ENCODE measurements around the gene PI4KB. TPM values are rescaled to one million over a fixed set of nuclear protein-coding genes. Genes with fewer than 3 reads are reported as not detected.

Gene PI4KB
- total RNA-seq, 3 donors from 2014 or later: 50.9 to 60.2 (median 57.8) TPM

DNA sequence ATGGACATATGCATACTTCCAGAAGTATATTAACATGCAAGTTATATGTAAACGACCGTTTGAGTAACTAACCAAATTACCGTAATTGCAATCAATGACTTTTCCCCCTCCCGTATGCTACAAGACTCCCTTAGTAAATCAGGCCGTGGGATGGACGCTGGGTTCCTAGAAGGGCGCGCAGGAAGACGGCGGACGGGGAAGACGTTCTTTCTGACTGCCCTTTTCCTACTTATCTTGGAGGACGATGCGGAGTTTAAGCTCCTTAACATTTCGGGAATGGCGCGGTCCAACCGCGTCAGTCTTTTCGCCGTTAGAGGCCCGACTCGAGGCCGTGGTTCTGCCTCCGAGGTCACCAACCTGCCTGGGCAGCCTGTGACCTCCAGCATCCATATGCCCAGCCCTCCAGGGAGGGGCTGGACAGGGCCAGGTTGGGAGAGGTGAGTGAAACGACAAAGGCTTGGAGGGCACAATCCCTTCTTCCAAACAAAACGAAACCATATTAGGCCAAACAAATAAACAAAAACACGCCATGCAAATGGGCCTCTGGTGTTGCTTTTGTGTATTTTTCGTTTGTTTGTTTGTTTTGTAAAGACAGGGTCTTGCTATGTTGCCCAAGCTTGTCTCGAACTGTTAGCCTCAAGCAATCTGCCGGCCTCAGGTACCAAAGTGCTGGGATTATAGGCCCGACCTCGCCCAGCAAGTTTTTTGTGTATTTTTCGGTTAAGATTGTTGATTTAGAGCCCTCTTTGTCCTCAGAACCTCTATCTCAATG, 873 bp upstream of the PI4KB start:
- peaks cover 29% of the 10 kb centered on the region for H3K4me1 Mint-ChIP-seq (ENCODE audit: low read depth)
- DNase-seq (no peak), ATAC-seq (peak; percentile 15 to 25)
- H3K4me3 Mint-ChIP-seq: peak overlapping the region; percentile 95
- H3K9me3 Mint-ChIP-seq: no peaks in the 10 kb centered on the region
- peaks cover 4% of the 10 kb centered on the region for H3K36me3 Mint-ChIP-seq (ENCODE audit: insufficient read depth)
- H3K27me3 Mint-ChIP-seq (ENCODE audit: low read depth): no peaks in the 10 kb centered on the region

DNA sequence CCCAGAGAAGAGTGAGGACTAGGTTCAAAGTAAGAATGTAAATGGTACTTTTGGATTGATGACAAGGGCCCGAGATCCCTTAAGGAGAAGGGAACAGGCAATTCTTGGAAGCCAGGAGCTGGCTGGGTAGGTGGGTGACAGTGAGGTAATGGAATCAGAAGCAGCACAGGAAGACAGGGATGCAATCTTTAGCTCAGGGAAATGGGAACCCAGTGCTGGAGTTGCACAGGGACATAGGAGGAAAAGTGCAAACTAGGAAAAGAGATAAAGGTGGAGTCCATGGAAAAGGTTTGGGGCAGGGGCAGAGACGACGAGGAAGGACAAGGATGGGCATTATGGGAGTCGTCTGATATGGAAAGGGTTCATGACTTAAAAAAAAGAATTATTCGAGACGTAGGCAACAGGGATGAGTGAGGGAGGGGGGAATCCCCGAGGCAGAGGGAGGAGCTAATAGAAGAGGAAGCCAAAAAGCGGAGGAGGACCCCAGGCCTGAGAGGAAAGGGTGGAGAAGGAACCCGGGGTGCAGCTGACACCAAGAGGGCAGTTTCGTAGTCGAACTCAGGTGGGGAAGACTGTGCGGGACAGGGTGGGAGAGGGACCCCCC, 495 bp downstream of the PI4KB start:
- DNase-seq: peak; percentile 53
- H3K36me3 Mint-ChIP-seq (ENCODE audit: insufficient read depth): peaks cover 11% of the 10 kb centered on the region
- H3K27me3 Mint-ChIP-seq (ENCODE audit: low read depth): no peaks in the 10 kb centered on the region
- H3K4me1 Mint-ChIP-seq (ENCODE audit: low read depth): peaks cover 38% of the 10 kb centered on the region
- ATAC-seq: peak; percentile 64 to 65
- H3K4me3 Mint-ChIP-seq: peak overlapping the region; percentile 95
- H3K9me3 Mint-ChIP-seq: no peaks in the 10 kb centered on the region

DNA sequence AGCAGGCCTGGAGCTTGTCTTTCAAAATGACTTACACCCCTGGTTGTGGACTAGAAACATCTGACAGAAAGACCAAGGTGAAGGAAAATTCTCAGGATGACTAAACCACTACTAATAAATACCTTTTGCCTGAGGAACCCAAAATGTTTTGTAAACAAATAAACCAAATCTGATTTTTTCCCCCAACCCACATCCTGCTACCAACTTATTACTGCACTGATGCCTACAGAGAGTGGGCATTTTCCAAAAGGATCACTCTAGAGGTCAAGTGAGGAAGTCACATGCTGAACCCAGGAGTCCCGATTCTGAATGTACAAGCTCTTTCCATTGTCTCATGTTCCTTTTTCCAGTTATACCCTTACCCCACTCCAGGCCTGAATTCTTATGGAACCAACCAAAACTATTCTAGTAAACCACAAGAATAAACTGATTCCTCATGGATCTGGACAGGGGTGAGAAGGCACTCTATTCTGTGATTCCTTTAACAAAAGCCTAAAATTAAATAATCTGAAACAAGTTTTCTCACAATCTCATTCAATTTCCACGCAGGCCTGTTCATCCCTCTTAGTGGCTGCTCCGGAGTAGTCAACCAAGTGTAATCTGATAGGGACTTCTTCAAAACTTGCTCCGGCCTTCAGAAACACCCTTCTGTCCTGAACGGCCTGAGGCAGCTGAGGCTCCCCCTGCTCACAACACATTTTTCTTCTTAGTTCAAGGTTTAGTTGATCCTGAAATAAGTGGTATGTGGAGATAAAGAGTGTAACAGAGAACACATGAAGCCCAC, 1.4 kb downstream of the PI4KB start:
- ATAC-seq: no peak
- DNase-seq: no peak
- H3K36me3 Mint-ChIP-seq (ENCODE audit: insufficient read depth): peaks cover 11% of the 10 kb centered on the region
- no peaks in the 10 kb centered on the region for H3K9me3 Mint-ChIP-seq
- no peaks in the 10 kb centered on the region for H3K27me3 Mint-ChIP-seq (ENCODE audit: low read depth)
- peaks cover 41% of the 10 kb centered on the region for H3K4me1 Mint-ChIP-seq (ENCODE audit: low read depth)
- H3K4me3 Mint-ChIP-seq: peak overlapping the region; percentile 95

DNA sequence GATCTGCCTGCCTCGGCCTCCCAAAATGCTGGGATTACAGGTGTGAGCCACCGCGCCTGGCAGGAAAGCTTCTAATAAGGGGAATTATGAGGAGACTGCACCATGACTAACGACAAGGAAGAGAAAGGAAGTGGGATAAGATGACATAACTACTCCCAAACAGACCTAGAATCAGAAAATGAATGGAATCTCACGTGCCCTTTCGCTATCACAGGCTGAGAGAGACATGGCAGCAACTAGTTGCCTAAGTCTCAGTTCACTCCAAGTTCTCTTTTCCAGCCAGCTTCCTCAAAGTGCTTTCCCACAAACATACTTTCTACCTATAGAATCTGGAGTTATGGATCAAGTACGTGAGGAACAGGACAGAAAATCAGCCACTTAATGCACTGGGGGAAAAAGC, 2.0 kb downstream of the PI4KB start:
- Mint-ChIP-seq H3K9me3 (no peaks in the 10 kb centered on the region), H3K27me3 (ENCODE audit: low read depth) (no peaks in the 10 kb centered on the region), H3K4me3 (peak overlapping the region; percentile 95), H3K4me1 (ENCODE audit: low read depth) (peaks cover 47% of the 10 kb centered on the region), H3K36me3 (ENCODE audit: insufficient read depth) (peaks cover 17% of the 10 kb centered on the region)
- ATAC-seq: no peak
- DNase-seq: no peak

DNA sequence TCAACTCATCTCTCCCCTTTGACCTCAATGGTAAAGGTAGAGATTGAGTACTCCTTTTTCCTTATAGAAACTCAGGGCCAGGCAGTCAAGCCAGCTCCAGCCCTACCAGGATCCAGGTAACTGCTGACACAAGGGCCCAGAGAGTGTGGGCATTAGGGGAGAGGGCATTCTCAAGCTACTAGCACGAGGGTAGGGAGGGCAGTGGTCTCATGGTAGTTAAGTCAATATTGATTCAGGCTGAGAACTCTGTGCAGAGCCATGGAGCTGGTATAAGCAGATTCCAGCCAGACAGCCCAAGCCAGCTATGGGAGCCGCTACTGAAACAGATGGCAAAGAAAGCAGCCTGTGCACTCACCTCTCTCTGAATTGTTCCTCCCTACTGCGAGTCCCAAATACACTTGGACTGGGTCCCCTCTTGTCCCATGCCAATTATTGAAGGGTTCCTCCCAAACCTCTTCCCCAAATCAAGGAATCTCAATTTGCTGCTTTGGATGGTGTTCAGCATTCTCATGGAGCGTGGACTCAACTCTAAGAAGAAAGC, 2.8 kb downstream of the PI4KB start:
- DNase-seq (no peak), ATAC-seq (no peak)
- H3K9me3 Mint-ChIP-seq: no peaks in the 10 kb centered on the region
- H3K4me1 Mint-ChIP-seq (ENCODE audit: low read depth): peaks cover 48% of the 10 kb centered on the region
- peaks cover 18% of the 10 kb centered on the region for H3K36me3 Mint-ChIP-seq (ENCODE audit: insufficient read depth)
- H3K27me3 Mint-ChIP-seq (ENCODE audit: low read depth): no peaks in the 10 kb centered on the region
- peak overlapping the region; percentile 17 for H3K4me3 Mint-ChIP-seq

DNA sequence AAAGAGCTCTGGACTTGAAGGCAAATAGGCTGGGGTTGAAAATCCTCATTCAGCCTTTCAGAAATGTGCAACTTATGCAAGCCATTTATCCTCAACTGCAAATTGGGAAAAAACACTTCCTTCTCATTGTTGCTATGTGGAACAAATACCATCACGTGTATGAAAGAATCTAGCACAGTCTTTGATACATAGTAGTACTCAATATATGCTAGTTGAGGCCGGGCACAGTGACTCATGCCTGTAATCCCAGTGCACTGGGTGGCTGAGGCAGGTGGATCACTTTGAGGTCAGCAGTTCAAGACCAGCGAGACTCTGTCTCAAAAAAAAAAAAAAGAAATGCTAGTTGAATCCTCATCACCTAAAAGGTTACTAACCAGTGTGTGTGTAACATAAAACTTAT, 8.2 kb downstream of the PI4KB start:
- DNase-seq: no peak
- Mint-ChIP-seq H3K36me3 (ENCODE audit: insufficient read depth) (peaks cover 38% of the 10 kb centered on the region), H3K9me3 (no peaks in the 10 kb centered on the region), H3K27me3 (ENCODE audit: low read depth) (no peaks in the 10 kb centered on the region), H3K4me1 (ENCODE audit: low read depth) (peaks cover 32% of the 10 kb centered on the region), H3K4me3 (no peak overlapping the region)
- ATAC-seq: no peak

DNA sequence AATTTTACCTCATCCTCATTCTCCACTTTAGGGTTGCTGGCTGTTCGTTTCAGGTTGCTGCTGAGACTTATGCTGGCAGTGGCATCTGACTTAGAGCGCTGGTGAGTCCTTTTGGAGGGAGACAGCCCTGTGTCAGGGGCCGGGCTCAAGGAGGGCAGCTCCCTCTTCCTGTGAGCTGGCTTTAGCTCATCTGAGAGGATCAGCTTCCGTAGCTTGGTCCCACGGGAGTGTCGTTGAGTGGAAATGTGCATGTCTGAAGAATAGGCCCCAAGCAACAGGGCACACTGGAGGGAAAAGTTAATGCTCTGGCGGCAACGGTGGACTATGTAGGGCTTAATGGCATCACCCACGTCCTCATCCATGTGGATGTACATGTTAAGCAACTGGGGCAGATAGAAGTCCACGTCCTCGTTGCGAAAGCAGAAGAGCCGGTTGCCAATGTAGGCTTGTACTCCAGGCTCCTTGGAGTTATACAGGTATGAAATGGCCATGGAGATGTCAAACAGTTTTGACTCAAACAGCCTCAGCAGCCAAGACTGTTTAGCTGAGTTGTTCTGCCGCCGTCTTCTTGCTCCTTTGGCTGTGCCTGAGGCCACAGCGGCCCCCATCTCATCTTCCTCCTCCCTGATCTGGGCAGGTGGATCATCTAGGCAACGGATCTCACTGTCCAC, 11.5 kb downstream of the PI4KB start:
- DNase-seq (no peak), ATAC-seq (no peak)
- no peak overlapping the region for H3K4me3 Mint-ChIP-seq
- H3K4me1 Mint-ChIP-seq (ENCODE audit: low read depth): peaks cover 49% of the 10 kb centered on the region
- no peaks in the 10 kb centered on the region for H3K9me3 Mint-ChIP-seq
- peaks cover 36% of the 10 kb centered on the region for H3K36me3 Mint-ChIP-seq (ENCODE audit: insufficient read depth)
- no peaks in the 10 kb centered on the region for H3K27me3 Mint-ChIP-seq (ENCODE audit: low read depth)

DNA sequence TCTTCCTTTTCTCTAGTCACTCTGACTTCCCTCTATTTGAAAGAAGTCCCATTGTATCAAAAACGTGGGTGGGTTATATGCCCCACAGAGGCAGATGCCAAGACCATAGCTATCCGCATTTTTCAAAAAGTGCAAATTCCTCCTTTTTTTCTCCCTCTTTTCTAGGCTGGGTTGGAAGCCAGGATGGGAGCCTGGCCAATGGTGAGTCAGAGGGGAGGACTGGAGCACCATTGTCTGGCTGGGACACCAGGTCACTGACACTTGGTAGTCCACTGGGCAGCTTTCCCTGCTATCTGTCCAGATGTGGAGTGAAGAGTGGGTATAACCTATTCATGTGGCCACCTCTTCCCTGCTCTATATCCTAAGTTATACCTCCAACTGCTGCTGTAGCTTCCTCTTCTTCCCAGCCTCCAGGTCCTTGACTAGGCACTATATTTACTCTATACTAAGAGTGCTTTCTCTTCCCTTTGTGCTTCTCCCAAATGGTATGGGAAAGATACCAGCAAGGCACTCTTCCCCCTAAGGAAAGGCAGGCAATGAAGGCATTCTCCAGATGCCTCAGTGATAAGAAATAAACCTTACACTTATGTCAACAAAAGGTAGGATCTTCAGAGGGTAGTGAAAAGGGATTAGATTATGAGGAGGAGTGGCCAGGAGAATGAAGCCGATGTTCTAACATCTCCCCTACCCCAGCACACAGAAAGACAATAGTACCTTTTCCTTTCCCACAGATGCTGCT, 12.9 kb downstream of the PI4KB start:
- Mint-ChIP-seq H3K9me3 (no peaks in the 10 kb centered on the region), H3K4me1 (ENCODE audit: low read depth) (peaks cover 46% of the 10 kb centered on the region), H3K4me3 (no peak overlapping the region), H3K36me3 (ENCODE audit: insufficient read depth) (peaks cover 34% of the 10 kb centered on the region), H3K27me3 (ENCODE audit: low read depth) (no peaks in the 10 kb centered on the region)
- DNase-seq (no peak), ATAC-seq (no peak)

DNA sequence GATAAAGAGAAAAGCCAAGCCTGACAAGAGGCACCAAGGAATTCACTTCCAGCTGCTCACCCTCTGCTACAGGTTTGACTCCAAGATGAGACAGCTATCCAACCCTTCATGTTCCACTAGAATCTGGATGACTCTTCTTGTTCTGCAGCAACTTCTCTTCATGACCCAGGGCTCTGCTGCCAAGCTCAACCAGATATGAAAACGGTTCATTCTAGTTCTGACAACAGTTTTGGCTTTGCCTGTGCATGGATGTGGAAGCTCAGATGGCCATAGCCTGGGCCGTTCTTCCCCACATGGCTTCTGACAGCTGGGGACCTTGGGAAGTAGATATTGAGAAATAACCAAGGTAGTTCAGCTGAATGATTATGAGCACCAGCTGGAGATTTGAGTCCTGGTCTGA, 13.7 kb downstream of the PI4KB start:
- DNase-seq (no peak), ATAC-seq (no peak)
- Mint-ChIP-seq H3K4me1 (ENCODE audit: low read depth) (peaks cover 46% of the 10 kb centered on the region), H3K4me3 (no peak overlapping the region), H3K27me3 (ENCODE audit: low read depth) (no peaks in the 10 kb centered on the region), H3K36me3 (ENCODE audit: insufficient read depth) (peaks cover 34% of the 10 kb centered on the region), H3K9me3 (no peaks in the 10 kb centered on the region)

DNA sequence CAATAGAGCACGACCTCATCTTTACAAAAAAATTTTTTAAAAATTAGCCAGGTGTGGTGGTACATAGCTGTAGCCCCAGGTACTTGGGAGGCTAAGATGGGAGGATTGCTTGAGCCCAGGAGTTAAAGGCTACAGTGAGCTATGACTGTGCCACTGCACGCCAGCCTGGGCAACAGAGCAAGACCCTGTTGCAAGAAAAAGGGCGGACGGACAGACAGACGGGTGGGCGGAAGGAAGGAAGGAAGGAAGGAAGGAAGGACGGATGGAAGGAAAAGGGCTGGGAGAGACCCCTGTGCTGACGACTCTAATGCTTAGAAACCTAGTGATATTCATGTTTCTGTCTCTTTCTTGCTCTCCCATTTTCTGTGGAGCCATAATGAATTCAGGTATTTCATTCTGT, 14.4 kb downstream of the PI4KB start:
- Mint-ChIP-seq H3K27me3 (ENCODE audit: low read depth) (no peaks in the 10 kb centered on the region), H3K4me3 (no peak overlapping the region), H3K36me3 (ENCODE audit: insufficient read depth) (peaks cover 40% of the 10 kb centered on the region), H3K9me3 (no peaks in the 10 kb centered on the region), H3K4me1 (ENCODE audit: low read depth) (peaks cover 46% of the 10 kb centered on the region)
- DNase-seq (no peak), ATAC-seq (no peak)

DNA sequence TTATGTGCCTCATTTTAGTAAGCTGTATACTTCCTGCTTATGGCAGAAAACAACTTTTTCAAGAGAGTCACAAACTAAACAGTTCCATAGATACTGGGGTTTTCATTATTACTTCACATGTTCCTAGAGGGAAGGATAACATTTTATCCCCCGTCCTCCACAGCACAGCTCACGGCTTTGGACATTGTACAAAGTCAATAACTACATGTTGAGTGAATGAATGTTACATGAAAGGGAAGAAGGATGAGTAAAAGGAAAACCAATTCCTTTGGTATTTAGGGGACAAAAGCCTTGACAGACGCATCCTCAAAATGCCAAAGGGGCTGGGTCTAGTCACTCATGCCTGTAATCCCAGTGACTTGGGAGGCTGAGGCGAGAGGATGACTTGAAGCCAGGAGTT, 14.8 kb downstream of the PI4KB start:
- DNase-seq (no peak), ATAC-seq (no peak)
- H3K4me3 Mint-ChIP-seq: peak overlapping the region; percentile 60
- H3K36me3 Mint-ChIP-seq (ENCODE audit: insufficient read depth): peaks cover 41% of the 10 kb centered on the region
- H3K9me3 Mint-ChIP-seq: no peaks in the 10 kb centered on the region
- no peaks in the 10 kb centered on the region for H3K27me3 Mint-ChIP-seq (ENCODE audit: low read depth)
- peaks cover 43% of the 10 kb centered on the region for H3K4me1 Mint-ChIP-seq (ENCODE audit: low read depth)

DNA sequence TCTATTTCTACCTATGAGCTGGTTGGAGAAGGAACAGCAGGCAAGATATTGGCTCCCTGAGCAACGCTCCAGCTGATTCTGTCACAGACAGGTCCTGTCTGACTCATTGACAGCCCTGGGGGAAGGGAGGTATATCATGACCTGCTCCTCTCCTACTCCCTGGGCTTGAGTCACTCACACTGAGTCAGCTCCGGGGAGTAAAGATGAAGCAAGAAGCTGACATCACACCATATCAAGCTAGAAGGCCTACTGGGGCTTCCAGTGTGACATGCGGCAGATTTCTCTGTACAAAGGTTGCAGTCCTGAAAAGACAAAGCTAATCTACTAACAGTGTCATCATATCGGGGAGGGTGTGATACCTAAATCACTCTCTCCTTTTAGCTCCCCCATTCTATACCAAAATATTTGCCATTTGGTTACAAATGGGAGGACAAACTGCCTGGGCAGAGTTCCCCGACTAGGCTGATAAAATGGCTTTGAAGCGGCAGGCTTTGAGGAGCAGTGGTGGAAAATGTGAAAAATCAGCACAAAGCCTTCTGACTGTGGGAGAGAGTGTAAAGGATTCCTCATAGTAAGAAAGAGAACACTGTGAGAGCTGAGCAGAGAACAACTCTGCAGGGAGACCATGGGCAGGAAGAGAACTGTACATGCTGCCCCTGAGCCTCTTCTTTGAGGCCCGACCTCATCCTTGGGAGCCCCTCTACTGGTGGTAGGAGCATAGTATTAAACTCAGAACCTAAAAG, 15.5 kb downstream of the PI4KB start:
- peak; percentile 99 to 100 for ATAC-seq
- H3K27me3 Mint-ChIP-seq (ENCODE audit: low read depth): no peaks in the 10 kb centered on the region
- H3K4me3 Mint-ChIP-seq: peak overlapping the region; percentile 60

DNA sequence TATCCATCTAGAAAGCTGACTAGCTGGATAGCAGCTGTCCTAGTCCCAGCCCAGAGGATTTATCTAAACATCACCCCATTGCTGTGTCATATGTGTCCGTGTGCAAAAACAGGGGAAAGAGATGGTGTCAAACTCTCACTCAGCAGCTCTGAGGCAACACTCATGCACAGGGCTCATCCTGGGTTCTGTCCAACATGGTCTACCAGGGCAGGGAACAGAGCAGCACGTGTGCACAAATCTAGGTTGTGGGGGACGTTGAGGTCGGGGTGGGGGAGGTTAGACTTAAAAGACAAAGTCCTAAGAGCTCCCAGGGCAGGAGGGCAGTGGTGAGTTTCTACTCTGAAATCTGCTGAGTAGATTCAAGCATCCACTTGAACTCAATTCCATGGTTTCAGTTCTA, 16.2 kb downstream of the PI4KB start:
- Mint-ChIP-seq H3K4me3 (no peak overlapping the region), H3K9me3 (no peaks in the 10 kb centered on the region), H3K27me3 (ENCODE audit: low read depth) (no peaks in the 10 kb centered on the region), H3K4me1 (ENCODE audit: low read depth) (peaks cover 43% of the 10 kb centered on the region), H3K36me3 (ENCODE audit: insufficient read depth) (peaks cover 46% of the 10 kb centered on the region)
- no peak for DNase-seq
- no peak for ATAC-seq

More for the DNA sequence above, 15.5 kb downstream of the PI4KB start:
- DNase-seq: peak; percentile 78
- peaks cover 43% of the 10 kb centered on the region for H3K4me1 Mint-ChIP-seq (ENCODE audit: low read depth)
- no peaks in the 10 kb centered on the region for H3K9me3 Mint-ChIP-seq
- H3K36me3 Mint-ChIP-seq (ENCODE audit: insufficient read depth): peaks cover 46% of the 10 kb centered on the region
